HepG2 (cell line): Measurements from ENCODE around the gene THRSP. TPM values are rescaled to one million over a fixed set of nuclear protein-coding genes. Genes with fewer than 3 reads are reported as not detected.

ENCODE experiments used
- CBX5 ChIP-seq: sonication (generic); formaldehyde crosslinking; IDR thresholded peaks from 2 replicates; pipeline ENCODE4 v1.4.0; 2020; ENCODE audit warnings: missing genetic modification reagents, borderline replicate concordance
- IRX3 ChIP-seq: sonication (generic); formaldehyde crosslinking; IDR thresholded peaks from 2 replicates; pipeline ENCODE4 v1.8.1; 2023; ENCODE audit warnings: mild to moderate bottlenecking, low read depth, missing genetic modification reagents, borderline replicate concordance
- MEF2D ChIP-seq: sonication (generic); formaldehyde crosslinking; IDR thresholded peaks from 2 replicates; pipeline ENCODE4 v1.5.1; 2020; ENCODE audit warnings: mild to moderate bottlenecking, missing genetic modification reagents
- NR1H2 ChIP-seq: sonication (generic); formaldehyde crosslinking; IDR thresholded peaks from 2 replicates; pipeline ENCODE4 v1.8.1; 2022; ENCODE audit warnings: low read depth, missing genetic modification reagents, borderline replicate concordance
- PHF21A ChIP-seq: sonication (generic); formaldehyde crosslinking; IDR thresholded peaks from 2 replicates; pipeline ENCODE4 v1.5.0; 2020; ENCODE audit warnings: mild to moderate bottlenecking, missing genetic modification reagents
- PITX1 ChIP-seq: sonication (generic); formaldehyde crosslinking; IDR thresholded peaks from 2 replicates; pipeline ENCODE4 v1.5.1; 2020; ENCODE audit warnings: mild to moderate bottlenecking, missing genetic modification reagents
- SCMH1 ChIP-seq: sonication (generic); formaldehyde crosslinking; IDR thresholded peaks from 2 replicates; pipeline ENCODE4 v1.9.0; 2021; ENCODE audit warnings: missing genetic modification reagents, mild to moderate bottlenecking, borderline replicate concordance
- SP140L ChIP-seq: sonication (generic); formaldehyde crosslinking; IDR thresholded peaks from 2 replicates; pipeline ENCODE4 v1.4.0; 2020; ENCODE audit warnings: missing genetic modification reagents, borderline replicate concordance
- SRSF1 ChIP-seq: fragments of 200-400 bp; formaldehyde crosslinking; optimal IDR thresholded peaks from 2 replicates; pipeline ENCODE3; 2017; ENCODE audit warnings: mild to moderate bottlenecking, low read depth, low read length, moderate library complexity
- ZBTB38 ChIP-seq: sonication (generic); formaldehyde crosslinking; IDR thresholded peaks from 2 replicates; pipeline ENCODE4 v1.5.1; 2020; ENCODE audit warnings: mild to moderate bottlenecking, missing genetic modification reagents
- ZBTB7B ChIP-seq: sonication (generic); formaldehyde crosslinking; IDR thresholded peaks from 2 replicates; pipeline ENCODE4 v1.4.0; 2020; ENCODE audit warnings: missing genetic modification reagents
- ZFYVE20 ChIP-seq: sonication (generic); formaldehyde crosslinking; IDR thresholded peaks from 2 replicates; pipeline ENCODE4 v1.8.0; 2023; ENCODE audit warnings: low read depth, mild to moderate bottlenecking, moderate library complexity, missing genetic modification reagents, borderline replicate concordance
- ZNF253 ChIP-seq: sonication (generic); formaldehyde crosslinking; IDR thresholded peaks from 2 replicates; pipeline ENCODE4 v1.8.0; 2022; ENCODE audit warnings: mild to moderate bottlenecking, missing genetic modification reagents, borderline replicate concordance
- ZNF260 ChIP-seq: sonication (generic); formaldehyde crosslinking; IDR thresholded peaks from 2 replicates; pipeline ENCODE4 v1.4.0; 2020; ENCODE audit warnings: missing genetic modification reagents, low read depth, mild to moderate bottlenecking, borderline replicate concordance
- ZNF33B ChIP-seq: sonication (generic); formaldehyde crosslinking; IDR thresholded peaks from 2 replicates; pipeline ENCODE4 v1.5.1; 2020; ENCODE audit warnings: mild to moderate bottlenecking, missing genetic modification reagents
- ZNF460 ChIP-seq: sonication (generic); formaldehyde crosslinking; IDR thresholded peaks from 2 replicates; pipeline ENCODE4 v1.5.1; 2020; ENCODE audit warnings: missing genetic modification reagents, mild to moderate bottlenecking, borderline replicate concordance
- ZNF510 ChIP-seq: sonication (generic); formaldehyde crosslinking; IDR thresholded peaks from 2 replicates; pipeline ENCODE4 v1.4.0; 2020; ENCODE audit warnings: low read depth, mild to moderate bottlenecking, missing genetic modification reagents
- ZNF556 ChIP-seq: sonication (generic); formaldehyde crosslinking; IDR thresholded peaks from 2 replicates; pipeline ENCODE4 v1.4.0; 2020; ENCODE audit warnings: mild to moderate bottlenecking, missing genetic modification reagents, borderline replicate concordance
- ZNF577 ChIP-seq: sonication (generic); formaldehyde crosslinking; IDR thresholded peaks from 2 replicates; pipeline ENCODE4 v1.4.0; 2020; ENCODE audit warnings: mild to moderate bottlenecking, low read depth, missing genetic modification reagents, borderline replicate concordance
- ZNF629 ChIP-seq: sonication (generic); formaldehyde crosslinking; conservative IDR thresholded peaks from 2 replicates; pipeline ENCODE4 v1.5.0; 2020; ENCODE audit warnings: missing genetic modification reagents
- ZNF7 ChIP-seq: IDR thresholded peaks from 2 replicates; pipeline ENCODE4 v1.6.1; 2016; ENCODE audit warnings: missing biosample characterization, missing genetic modification reagents
- ZNF749 ChIP-seq: sonication (generic); formaldehyde crosslinking; IDR thresholded peaks from 2 replicates; pipeline ENCODE4 v1.8.0; 2022; ENCODE audit warnings: mild to moderate bottlenecking, missing genetic modification reagents, moderate library complexity, borderline replicate concordance
- polyA plus RNA-seq, 8 experiments: library from polyadenylated mRNA; depleted of rRNA in 3 of 8; stranded (reverse) in 7 of 8; unstranded in 1 of 8; fragments of >200 nt; fragmentation: Illumina TruSeq in 4 of 8; extraction: Trizol in 4 of 8; gene quantifications; 2 replicates each; pipeline versions ENCODE4 v1.2.1 to v1.2.3, GENCODE V29; 2011 to 2016; ENCODE audit warnings: low read depth in 4 of 8, missing spikeins in 1 of 8, mixed read lengths in 1 of 8; ENCODE audit not compliant: insufficient read depth in 1 of 8
- total RNA-seq, 5 experiments: library from RNA; depleted of rRNA; stranded (reverse); fragments of >200 nt; fragmentation: Illumina TruSeq; extraction: Trizol; gene quantifications; 2 replicates each; pipeline ENCODE4 v1.2.3, GENCODE V29; 2016; ENCODE audit warnings: low read depth in 1 of 5
- TF ChIP-seq, protein P1 (sequence below): sonication (generic); formaldehyde crosslinking; IDR thresholded peaks from 2 replicates; pipeline ENCODE4 v1.4.0; 2020; ENCODE audit warnings: mild to moderate bottlenecking, missing genetic modification reagents
- TF ChIP-seq, protein P2 (sequence below): sonication (generic); formaldehyde crosslinking; IDR thresholded peaks from 2 replicates; pipeline ENCODE4 v1.5.1; 2020; ENCODE audit warnings: missing genetic modification reagents, mild to moderate bottlenecking, borderline replicate concordance
- TF ChIP-seq, protein P3 (sequence below): IDR thresholded peaks from 2 replicates; pipeline ENCODE4 v1.6.1; 2016

The THRSP gene
- total and polyA plus RNA-seq, 2 of the 13 experiments (the other 11 are each of a cell fraction or from before 2014, with no cell fraction given) = 0.13 to 0.58 TPM

GRCh38 chr11:78022397-78023396 lies 41.0 kb upstream of the THRSP start, which contains the start of gene KCTD14 (continued):
- TF ChIP-seq, protein P1, sequence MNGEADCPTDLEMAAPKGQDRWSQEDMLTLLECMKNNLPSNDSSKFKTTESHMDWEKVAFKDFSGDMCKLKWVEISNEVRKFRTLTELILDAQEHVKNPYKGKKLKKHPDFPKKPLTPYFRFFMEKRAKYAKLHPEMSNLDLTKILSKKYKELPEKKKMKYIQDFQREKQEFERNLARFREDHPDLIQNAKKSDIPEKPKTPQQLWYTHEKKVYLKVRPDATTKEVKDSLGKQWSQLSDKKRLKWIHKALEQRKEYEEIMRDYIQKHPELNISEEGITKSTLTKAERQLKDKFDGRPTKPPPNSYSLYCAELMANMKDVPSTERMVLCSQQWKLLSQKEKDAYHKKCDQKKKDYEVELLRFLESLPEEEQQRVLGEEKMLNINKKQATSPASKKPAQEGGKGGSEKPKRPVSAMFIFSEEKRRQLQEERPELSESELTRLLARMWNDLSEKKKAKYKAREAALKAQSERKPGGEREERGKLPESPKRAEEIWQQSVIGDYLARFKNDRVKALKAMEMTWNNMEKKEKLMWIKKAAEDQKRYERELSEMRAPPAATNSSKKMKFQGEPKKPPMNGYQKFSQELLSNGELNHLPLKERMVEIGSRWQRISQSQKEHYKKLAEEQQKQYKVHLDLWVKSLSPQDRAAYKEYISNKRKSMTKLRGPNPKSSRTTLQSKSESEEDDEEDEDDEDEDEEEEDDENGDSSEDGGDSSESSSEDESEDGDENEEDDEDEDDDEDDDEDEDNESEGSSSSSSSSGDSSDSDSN (CRISPR knock-in tag) = peak; percentile 44
- TF ChIP-seq SRSF1 (no peak), ZNF253 (CRISPR knock-in tag) (no peak), ZNF260 (CRISPR knock-in tag) (no peak), ZNF556 (CRISPR knock-in tag) (peak; percentile 59; the same call in 1 of the 2 replicates), ZBTB38 (CRISPR knock-in tag) (peak; percentile 71; the same call in 1 of the 2 replicates), CBX5 (CRISPR knock-in tag) (no peak), PITX1 (CRISPR knock-in tag) (peak; percentile 65), ZNF7 (CRISPR knock-in tag) (no peak), ZNF33B (CRISPR knock-in tag) (peak; percentile 67; the same call in 1 of the 2 replicates), ZNF577 (CRISPR knock-in tag) (no peak), ZNF510 (0 out of 2 replicates have a peak, but pooled peaks have one; percentile 56), NR1H2 (CRISPR knock-in tag) (no peak), SP140L (CRISPR knock-in tag) (0 out of 2 replicates have a peak, but pooled peaks have one; percentile 64), ZFYVE20 (CRISPR knock-in tag) (no peak), SCMH1 (CRISPR knock-in tag) (no peak), ZNF749 (CRISPR knock-in tag) (no peak), ZNF460 (CRISPR knock-in tag) (no peak), ZNF629 (no peak; the same call in 1 of the 2 replicates), PHF21A (CRISPR knock-in tag) (peak; percentile 69), ZBTB7B (peak; percentile 92), MEF2D (CRISPR knock-in tag) (peak; percentile 62), IRX3 (no peak)
- TF ChIP-seq, protein P2, sequence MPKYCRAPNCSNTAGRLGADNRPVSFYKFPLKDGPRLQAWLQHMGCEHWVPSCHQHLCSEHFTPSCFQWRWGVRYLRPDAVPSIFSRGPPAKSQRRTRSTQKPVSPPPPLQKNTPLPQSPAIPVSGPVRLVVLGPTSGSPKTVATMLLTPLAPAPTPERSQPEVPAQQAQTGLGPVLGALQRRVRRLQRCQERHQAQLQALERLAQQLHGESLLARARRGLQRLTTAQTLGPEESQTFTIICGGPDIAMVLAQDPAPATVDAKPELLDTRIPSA (CRISPR knock-in tag) = no peak
- TF ChIP-seq, protein P3, sequence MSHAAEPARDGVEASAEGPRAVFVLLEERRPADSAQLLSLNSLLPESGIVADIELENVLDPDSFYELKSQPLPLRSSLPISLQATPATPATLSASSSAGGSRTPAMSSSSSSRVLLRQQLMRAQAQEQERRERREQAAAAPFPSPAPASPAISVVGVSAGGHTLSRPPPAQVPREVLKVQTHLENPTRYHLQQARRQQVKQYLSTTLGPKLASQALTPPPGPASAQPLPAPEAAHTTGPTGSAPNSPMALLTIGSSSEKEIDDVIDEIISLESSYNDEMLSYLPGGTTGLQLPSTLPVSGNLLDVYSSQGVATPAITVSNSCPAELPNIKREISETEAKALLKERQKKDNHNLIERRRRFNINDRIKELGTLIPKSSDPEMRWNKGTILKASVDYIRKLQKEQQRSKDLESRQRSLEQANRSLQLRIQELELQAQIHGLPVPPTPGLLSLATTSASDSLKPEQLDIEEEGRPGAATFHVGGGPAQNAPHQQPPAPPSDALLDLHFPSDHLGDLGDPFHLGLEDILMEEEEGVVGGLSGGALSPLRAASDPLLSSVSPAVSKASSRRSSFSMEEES (CRISPR knock-in tag) = no peak
